GDM1 (cell line): ENCODE measurements around the gene CCNY.

ENCODE experiments used
- DNase-seq: peaks from one replicate; lab custom pipeline; 2025; lab: John Stamatoyannopoulos, UW

CCNY gene

GRCh38 chr10:35355971-35356724 is 19.8 kb downstream of the CCNY start:
- DNase-seq = no peak

- no peak for DNase-seq
Observed at GRCh38 chr10:35356725-35357092, 20.4 kb downstream of the CCNY start.

GRCh38 chr10:35359056-35359455 is 22.7 kb downstream of the CCNY start:
- no peak for DNase-seq

GRCh38 chr10:35359873-35360272 is 23.6 kb downstream of the CCNY start:
- no peak for DNase-seq

- DNase-seq = no peak
Observed at GRCh38 chr10:35362701-35363350, 26.5 kb downstream of the CCNY start.

- no peak for DNase-seq
Observed at GRCh38 chr10:35363587-35363986, 27.3 kb downstream of the CCNY start.

- DNase-seq = no peak
Observed at GRCh38 chr10:35364808-35365207, 28.5 kb downstream of the CCNY start.

GRCh38 chr10:35365994-35366393 is 29.7 kb downstream of the CCNY start:
- DNase-seq = no peak

- DNase-seq = no peak
Observed at GRCh38 chr10:35367107-35367859, 31.0 kb downstream of the CCNY start.

GRCh38 chr10:35367982-35368381 is 31.7 kb downstream of the CCNY start:
- DNase-seq = no peak

- DNase-seq = no peak
Observed at GRCh38 chr10:35368485-35369048, 32.3 kb downstream of the CCNY start.

- DNase-seq = no peak
Observed at GRCh38 chr10:35369049-35369611, 32.8 kb downstream of the CCNY start.

- DNase-seq = no peak
Observed at GRCh38 chr10:35371731-35372130, 35.4 kb downstream of the CCNY start.

GRCh38 chr10:35372329-35372728 is 36.0 kb downstream of the CCNY start:
- DNase-seq = peak; percentile 47

- DNase-seq = no peak
Observed at GRCh38 chr10:35375091-35375765, 38.9 kb downstream of the CCNY start.

- no peak for DNase-seq
Observed at GRCh38 chr10:35377050-35377728, 40.9 kb downstream of the CCNY start.

- DNase-seq = no peak
Observed at GRCh38 chr10:35378541-35379210, 42.4 kb downstream of the CCNY start.

- DNase-seq = peak; percentile 88
Observed at GRCh38 chr10:35379226-35380137, 43.2 kb downstream of the CCNY start.

GRCh38 chr10:35382096-35382495 is 45.8 kb downstream of the CCNY start:
- no peak for DNase-seq
